Natural killer cell (primary cell): ENCODE measurements around the gene CD164. TPM values are rescaled to one million over a fixed set of nuclear protein-coding genes. Genes with fewer than 3 reads are reported as not detected.
A peak's percentile ranks its signal among the peaks of the same experiment; 100 is the strongest.

Experiments used
- ATAC-seq, 3 donors: fragments of 150-1000 bp in 2 of 3; fragments of 200-7000 bp in 1 of 3; cut with Tn5 transposase; 1 replicate in 1 of 3; 2 replicates in 2 of 3; pipeline ENCODE4 v1.10.0; 2021; ENCODE audit warnings: mild to moderate bottlenecking in 2 of 3, moderate library complexity in 2 of 3
- DNase-seq, 2 donors: peaks; one replicate each; pipeline versions ENCODE4 v3.0.0 to v3.0.0-alpha.2; 2013 to 2021; ENCODE audit warnings: mixed read lengths in 1 of 2
- H3K27ac ChIP-seq: one replicate; pipeline ENCODE4 v1.5.1; 2013; ENCODE audit warnings: mild to moderate bottlenecking, low read length
- H3K27me3 ChIP-seq: one replicate; pipeline ENCODE4 v1.6.1; 2013; ENCODE audit warnings: low read length; ENCODE audit not compliant: control insufficient read depth, insufficient read depth
- H3K36me3 ChIP-seq: one replicate; pipeline ENCODE4 v1.6.1; 2013; ENCODE audit warnings: low read length; ENCODE audit not compliant: control insufficient read depth, insufficient read depth
- H3K4me1 ChIP-seq: one replicate; pipeline ENCODE4 v1.6.1; 2013; ENCODE audit warnings: low read length; ENCODE audit not compliant: control insufficient read depth, insufficient read depth
- H3K4me3 ChIP-seq: one replicate; pipeline ENCODE4 v1.5.1; 2013; ENCODE audit warnings: low read length
- H3K9me3 ChIP-seq: one replicate; pipeline ENCODE4 v1.6.1; 2013; ENCODE audit warnings: low read length; ENCODE audit not compliant: control insufficient read depth, insufficient read depth
- H3K27ac Mint-ChIP-seq, 2 donors: one replicate each; pipeline ENCODE4 v1.8.0; 2022; ENCODE audit warnings: mild to moderate bottlenecking in 2 of 2, mixed read lengths in 2 of 2, moderate library complexity in 1 of 2
- H3K27me3 Mint-ChIP-seq, 2 donors: one replicate each; pipeline ENCODE4 v1.8.0; 2022; ENCODE audit warnings: low read depth in 2 of 2, mixed read lengths in 2 of 2
- H3K36me3 Mint-ChIP-seq: one replicate; pipeline ENCODE4 v1.8.0; 2022; ENCODE audit warnings: mixed read lengths
- H3K4me1 Mint-ChIP-seq, 2 donors: one replicate each; pipeline ENCODE4 v1.8.0; 2022; ENCODE audit warnings: mixed read lengths in 2 of 2
- H3K4me3 Mint-ChIP-seq: one replicate; pipeline ENCODE4 v1.8.0; 2022; ENCODE audit warnings: mild to moderate bottlenecking, moderate library complexity, mixed read lengths
- H3K9me3 Mint-ChIP-seq, 2 donors: one replicate each; pipeline ENCODE4 v1.8.0; 2022; ENCODE audit warnings: mixed read lengths in 2 of 2
- WGBS: methylation state at CpG from one replicate; pipeline ENCODE4 v1.1.7; 2013; ENCODE audit warnings: missing lambda C conversion rate; ENCODE audit not compliant: insufficient coverage; 5-methylcytosine and 5-hydroxymethylcytosine counted together
- intact Hi-C: fragments of 100-400 bp; cut with micrococcal nuclease; formaldehyde crosslinking; loops from one replicate; pipeline ENCODE4 v1.14.2; 2022
- total RNA-seq, 4 donors: library from RNA; stranded (reverse); fragments of 120-200 nt in 1 of 4; gene quantifications; one replicate each; pipeline versions ENCODE4 v1.2.3 to v1.2.4, GENCODE V29; 2013 to 2022
- TF ChIP-seq, protein P1 (sequence below): fragments of 200-600 bp; IDR thresholded peaks from one replicate; pipeline ENCODE4 v1.8.0; 2022; ENCODE audit warnings: antibody characterized with exemption

The CD164 gene
- total RNA-seq, 3 donors from 2014 or later (not counting 1 experiment from before 2014, with no cell fraction given) = 352 to 457 (median 427) TPM

DNA sequence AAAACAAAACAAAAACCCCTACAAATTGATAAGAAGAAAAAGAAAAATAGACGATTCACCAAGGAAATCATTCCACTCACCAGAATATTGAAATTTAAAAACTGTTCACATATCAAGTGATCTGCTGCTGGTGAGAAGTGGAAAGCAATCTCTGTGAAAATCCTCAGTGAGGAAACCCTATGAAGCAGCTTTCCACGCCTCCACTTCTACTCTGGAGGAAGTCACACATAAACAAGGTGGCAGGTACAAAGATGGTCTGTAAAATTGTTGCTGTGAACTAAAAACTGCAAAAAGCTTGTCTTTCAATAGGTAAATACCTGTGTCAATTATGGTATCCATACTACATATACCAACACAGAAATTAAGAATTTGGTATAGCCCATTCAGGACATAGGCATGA, 18.5 kb downstream of the CD164 start:
- peak overlapping the region; percentile 78 to 83 for H3K27ac Mint-ChIP-seq
- WGBS = no CpG with 5 or more reads among the region's 2 CpGs
- no peak overlapping the region for H3K27ac ChIP-seq
- ATAC-seq (peak; percentile 55 to 60 (median 58)), DNase-seq (no peak)
- H3K9me3 Mint-ChIP-seq = no peaks in the 10 kb centered on the region
- no peaks in the 10 kb centered on the region for H3K27me3 Mint-ChIP-seq
- H3K4me3 ChIP-seq = no peak overlapping the region
- peaks cover 13% of the 10 kb centered on the region for H3K4me1 ChIP-seq
- intact Hi-C loops = no loop called here
- peak overlapping the region; percentile 77 for H3K4me3 Mint-ChIP-seq
- no peaks in the 10 kb centered on the region for H3K9me3 ChIP-seq
- H3K36me3 ChIP-seq = peaks cover 54% of the 10 kb centered on the region
- peaks cover 9% of the 10 kb centered on the region for H3K36me3 Mint-ChIP-seq
- peaks cover 64 to 74% of the 10 kb centered on the region in 2 donors for H3K4me1 Mint-ChIP-seq
- TF ChIP-seq, protein P1, sequence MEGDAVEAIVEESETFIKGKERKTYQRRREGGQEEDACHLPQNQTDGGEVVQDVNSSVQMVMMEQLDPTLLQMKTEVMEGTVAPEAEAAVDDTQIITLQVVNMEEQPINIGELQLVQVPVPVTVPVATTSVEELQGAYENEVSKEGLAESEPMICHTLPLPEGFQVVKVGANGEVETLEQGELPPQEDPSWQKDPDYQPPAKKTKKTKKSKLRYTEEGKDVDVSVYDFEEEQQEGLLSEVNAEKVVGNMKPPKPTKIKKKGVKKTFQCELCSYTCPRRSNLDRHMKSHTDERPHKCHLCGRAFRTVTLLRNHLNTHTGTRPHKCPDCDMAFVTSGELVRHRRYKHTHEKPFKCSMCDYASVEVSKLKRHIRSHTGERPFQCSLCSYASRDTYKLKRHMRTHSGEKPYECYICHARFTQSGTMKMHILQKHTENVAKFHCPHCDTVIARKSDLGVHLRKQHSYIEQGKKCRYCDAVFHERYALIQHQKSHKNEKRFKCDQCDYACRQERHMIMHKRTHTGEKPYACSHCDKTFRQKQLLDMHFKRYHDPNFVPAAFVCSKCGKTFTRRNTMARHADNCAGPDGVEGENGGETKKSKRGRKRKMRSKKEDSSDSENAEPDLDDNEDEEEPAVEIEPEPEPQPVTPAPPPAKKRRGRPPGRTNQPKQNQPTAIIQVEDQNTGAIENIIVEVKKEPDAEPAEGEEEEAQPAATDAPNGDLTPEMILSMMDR = no peak
- H3K27me3 ChIP-seq = no peaks in the 10 kb centered on the region

DNA sequence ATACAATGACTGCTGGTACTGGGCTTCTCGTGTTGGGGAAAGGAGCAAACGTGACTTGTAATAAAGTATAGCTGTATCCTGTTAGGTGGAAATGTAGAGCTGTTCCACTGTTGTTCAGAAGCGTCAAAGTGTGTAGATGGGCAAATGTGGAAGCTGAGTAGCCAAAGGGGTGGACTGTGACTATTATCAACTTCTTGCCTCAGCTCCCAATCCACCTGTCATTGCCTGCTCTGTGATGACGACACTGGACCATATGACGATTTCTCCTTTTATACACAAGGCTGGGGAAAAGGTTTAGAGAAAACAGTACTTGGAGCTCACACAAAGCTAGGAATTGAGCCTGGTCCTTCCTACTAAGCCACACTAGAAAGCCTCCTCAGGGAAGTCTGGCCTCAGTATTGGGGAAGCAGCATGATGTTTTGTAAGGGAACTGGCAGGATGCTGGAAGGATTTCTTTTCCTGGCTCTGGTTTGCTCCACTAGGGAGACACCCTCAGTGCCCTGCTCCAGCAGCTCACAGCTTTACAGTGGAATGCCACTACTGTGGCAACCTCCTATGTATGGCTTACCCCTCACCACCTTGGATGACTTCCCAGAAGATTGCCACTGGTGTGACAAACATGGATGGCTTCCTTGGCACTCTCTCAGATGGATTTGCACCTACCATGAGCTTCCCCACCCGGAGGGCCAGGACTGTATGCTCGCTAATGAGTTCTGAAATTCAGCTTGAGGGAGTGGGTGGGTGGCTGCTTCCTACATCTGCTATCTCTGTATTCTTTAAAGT, 20.0 kb downstream of the CD164 start:
- WGBS = 96% methylated on average over 7 of the region's 7 CpGs
- H3K4me3 Mint-ChIP-seq = no peak overlapping the region
- peaks cover 75 to 78% of the 10 kb centered on the region in 2 donors for H3K4me1 Mint-ChIP-seq
- peak overlapping the region; percentile 67 to 69 for H3K27ac Mint-ChIP-seq
- ATAC-seq (peak in 1 of 3 donors; percentile 22), DNase-seq (no peak)
- peaks cover 7% of the 10 kb centered on the region for H3K36me3 Mint-ChIP-seq
- H3K4me1 ChIP-seq = peaks cover 13% of the 10 kb centered on the region
- no peaks in the 10 kb centered on the region for H3K9me3 Mint-ChIP-seq
- intact Hi-C loops = no loop called here
- no peaks in the 10 kb centered on the region for H3K9me3 ChIP-seq
- no peaks in the 10 kb centered on the region for H3K27me3 Mint-ChIP-seq
- no peak overlapping the region for H3K27ac ChIP-seq
- TF ChIP-seq, protein P1 = no peak
- H3K4me3 ChIP-seq = no peak overlapping the region
- H3K36me3 ChIP-seq = peaks cover 48% of the 10 kb centered on the region
- no peaks in the 10 kb centered on the region for H3K27me3 ChIP-seq

DNA sequence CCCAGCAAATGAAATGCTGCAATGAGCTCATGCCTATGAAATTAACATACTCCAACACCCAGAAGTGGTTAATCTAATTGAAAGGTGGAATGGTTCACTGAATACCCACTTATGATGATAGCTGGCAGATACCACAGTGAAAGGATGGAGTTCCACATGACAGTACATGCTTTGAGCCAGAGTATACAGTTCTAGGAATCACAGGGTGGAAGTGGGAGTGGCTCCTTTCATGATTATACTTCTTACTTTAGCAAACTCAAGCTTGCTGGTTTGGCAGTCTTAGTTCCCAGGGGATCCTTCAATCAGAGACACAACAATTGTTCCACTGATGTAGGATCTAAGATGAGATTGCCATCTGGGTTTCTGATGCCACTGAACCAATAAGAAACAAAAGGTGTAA, 21.5 kb downstream of the CD164 start:
- TF ChIP-seq, protein P1 = no peak
- Histone ChIP-seq H3K4me1 (peaks cover 13% of the 10 kb centered on the region), H3K36me3 (peaks cover 48% of the 10 kb centered on the region), H3K27ac (no peak overlapping the region), H3K27me3 (no peaks in the 10 kb centered on the region), H3K4me3 (no peak overlapping the region), H3K9me3 (peaks cover 5% of the 10 kb centered on the region)
- Mint-ChIP-seq H3K4me3 (no peak overlapping the region), H3K9me3 (no peaks in the 10 kb centered on the region), H3K36me3 (no peaks in the 10 kb centered on the region), H3K4me1 (peaks cover 70% of the 10 kb centered on the region in 2 donors), H3K27ac (peak overlapping the region; percentile 55 to 72), H3K27me3 (no peaks in the 10 kb centered on the region)
- DNase-seq (no peak), ATAC-seq (no peak)
- intact Hi-C loops = no loop called here
